NCI-H1105 treated with DMSO at 0.1 percent for 48 hours (cell line): Measurements from ENCODE around the gene PM20D1.
"Not testable (repeated sequence)": the region's sequence is repeated elsewhere in the genome, so short reads cannot be mapped to it uniquely, and the experiment has no call there.

ENCODE experiments used
- DNase-seq: peaks from one replicate; lab custom pipeline; 2025; lab: John Stamatoyannopoulos, UW

The PM20D1 gene, protein sequence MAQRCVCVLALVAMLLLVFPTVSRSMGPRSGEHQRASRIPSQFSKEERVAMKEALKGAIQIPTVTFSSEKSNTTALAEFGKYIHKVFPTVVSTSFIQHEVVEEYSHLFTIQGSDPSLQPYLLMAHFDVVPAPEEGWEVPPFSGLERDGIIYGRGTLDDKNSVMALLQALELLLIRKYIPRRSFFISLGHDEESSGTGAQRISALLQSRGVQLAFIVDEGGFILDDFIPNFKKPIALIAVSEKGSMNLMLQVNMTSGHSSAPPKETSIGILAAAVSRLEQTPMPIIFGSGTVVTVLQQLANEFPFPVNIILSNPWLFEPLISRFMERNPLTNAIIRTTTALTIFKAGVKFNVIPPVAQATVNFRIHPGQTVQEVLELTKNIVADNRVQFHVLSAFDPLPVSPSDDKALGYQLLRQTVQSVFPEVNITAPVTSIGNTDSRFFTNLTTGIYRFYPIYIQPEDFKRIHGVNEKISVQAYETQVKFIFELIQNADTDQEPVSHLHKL

DNA sequence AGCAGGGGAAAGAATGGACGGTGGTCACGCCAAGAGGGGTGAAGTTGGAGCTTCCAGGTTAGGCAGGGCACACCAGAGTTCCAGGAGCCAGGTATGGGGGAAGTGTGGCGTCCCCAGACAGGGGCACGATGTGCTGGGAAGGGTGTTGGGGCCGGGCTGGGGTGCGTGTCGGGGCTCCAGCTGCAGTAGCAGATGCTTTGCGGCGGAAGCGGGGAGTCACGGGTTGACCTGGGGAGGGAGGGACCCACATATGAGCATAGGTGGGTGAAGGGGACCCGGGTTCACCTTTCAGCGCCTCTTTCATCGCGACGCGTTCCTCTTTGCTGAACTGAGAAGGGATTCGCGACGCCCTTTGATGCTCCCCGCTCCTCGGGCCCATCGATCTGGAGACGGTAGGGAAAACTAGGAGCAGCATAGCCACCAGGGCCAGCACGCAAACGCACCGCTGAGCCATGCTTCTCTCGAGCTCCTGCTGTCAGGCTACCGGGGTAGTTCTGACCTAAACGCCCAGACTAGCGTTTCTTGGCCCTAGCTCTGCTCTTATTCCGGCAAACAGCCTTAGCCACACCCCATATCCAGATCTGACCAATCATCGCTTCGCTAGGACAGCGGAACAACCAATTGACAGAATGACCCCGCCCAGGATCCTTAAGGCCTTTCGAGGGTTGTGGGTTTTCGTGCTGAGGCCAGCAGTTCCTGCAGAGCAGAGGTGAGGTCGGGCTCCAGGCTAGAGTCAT is at the start of gene PM20D1:
Gene PM20D1, minus strand, starts transcription at position 514 of the 737 bp plus-strand sequence. Its CDS starts 60 bp downstream, at position 454.
- DNase-seq: no peak

DNA sequence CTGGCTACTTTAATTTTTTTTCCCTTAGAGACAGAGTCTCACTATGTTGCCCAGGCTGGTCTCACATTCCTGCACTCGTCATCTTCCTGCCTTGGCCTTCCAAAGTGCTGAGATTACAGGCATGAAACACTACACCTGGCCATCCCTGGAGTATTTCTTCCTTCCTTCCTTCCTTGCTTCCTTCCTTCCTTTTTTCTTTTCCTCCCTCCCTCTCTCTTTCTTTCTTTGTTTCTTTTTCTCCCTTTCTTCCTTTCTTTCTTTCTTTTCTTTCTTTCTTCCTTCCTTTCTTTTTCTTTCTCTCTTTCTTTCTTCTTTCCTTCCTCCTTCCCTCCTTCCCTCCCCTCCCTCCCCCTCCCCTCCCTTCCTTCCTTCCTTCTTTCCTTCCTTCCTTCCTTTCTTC is 46.4 kb upstream of the PM20D1 start:
- no peak for DNase-seq

DNA sequence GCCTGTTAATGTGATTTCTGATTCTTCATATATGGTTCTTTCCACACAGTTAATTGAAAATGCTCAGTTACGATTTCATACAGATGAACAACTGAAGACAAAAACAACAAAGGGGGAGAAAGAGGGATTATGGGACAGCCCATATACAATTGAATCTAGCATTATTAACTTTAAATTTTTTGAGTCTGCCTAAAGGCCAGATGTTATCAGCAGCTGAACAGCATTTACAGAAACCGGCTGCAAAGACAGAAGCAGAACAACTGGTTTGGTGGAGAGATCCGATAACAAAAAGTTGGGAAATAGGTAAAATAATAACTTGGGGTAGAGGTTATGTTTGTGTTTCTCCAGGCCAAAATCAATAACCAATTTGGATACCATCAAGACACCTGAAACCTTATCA is 44.2 kb upstream of the PM20D1 start:
- DNase-seq: not testable (repeated sequence)

DNA sequence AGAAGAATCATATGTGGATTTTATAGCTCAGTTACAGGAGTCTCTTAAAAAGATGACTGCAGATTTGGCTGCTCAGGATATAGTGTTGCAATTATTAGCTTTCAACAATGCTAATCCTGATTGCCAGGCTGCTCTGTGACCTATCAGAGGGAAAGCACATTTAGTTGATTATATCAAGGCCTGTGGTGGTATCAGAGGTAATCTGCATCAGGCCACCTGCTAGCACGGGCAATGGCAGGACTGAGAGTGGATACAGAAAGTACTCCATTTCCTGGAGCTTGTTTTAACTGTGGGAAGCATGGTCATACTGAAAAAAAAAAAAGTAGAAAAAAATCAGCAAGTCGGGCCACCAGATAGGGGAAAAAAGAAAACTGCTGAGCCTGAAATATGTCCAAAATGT is 42.2 kb upstream of the PM20D1 start:
- not testable (repeated sequence) for DNase-seq

DNA sequence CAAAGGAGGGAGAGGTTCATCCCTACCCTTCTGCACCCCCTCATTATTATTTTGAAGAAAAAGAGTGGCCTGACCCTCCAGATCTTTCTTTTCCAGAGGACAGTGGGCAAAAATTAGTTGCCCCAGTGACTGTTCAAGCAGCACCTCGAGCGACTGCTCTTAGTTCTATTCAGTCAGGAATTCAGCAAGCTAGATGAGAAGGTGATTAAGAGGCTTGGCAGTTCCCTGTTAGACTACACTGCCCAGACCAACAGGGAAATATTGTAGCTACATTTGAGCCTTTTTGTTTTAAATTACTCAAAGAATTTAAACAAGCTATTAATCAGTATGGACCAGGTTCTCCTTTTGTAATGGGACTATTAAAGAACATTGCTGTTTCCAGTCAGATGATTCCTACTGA is 41.5 kb upstream of the PM20D1 start:
- DNase-seq: not testable (repeated sequence)

DNA sequence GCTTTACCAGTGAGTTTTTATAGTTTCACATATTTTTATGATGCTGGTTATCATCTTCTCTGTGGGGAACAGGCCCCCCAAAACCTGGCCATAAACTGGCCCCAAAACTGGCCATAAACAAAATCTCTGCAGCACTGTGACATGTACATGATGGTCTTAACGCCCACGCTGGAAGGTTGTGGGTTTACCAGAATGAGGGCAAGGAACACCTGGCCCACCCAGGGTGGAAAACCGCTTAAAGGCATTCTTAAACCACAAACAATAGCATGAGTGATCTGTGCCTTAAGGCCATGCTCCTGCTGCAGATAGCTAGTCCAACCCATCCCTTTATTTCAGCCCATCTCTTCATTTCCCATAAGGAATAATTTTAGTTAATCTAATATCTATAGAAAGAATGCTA is 40.7 kb upstream of the PM20D1 start:
- DNase-seq: not testable (repeated sequence)

DNA sequence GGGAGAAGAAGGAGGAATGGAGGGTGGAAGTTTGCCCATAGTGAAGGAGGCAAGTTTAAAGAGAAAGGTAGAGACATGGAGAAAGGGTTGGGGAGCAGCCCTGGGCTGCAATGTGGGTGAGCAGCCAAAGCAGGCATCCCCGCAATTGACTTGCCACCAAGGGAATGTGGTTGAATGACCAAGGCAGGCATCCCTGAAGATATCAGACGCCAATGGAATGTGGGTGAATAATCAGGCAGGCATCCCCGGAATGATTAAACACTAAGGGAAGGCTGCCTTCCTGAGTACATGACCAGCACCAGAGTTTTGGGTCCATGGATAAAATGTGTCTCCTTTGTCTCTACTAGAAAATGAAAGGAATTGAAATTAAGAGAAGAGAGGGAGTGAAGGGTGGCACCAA is 39.8 kb upstream of the PM20D1 start:
- DNase-seq: not testable (repeated sequence)

DNA sequence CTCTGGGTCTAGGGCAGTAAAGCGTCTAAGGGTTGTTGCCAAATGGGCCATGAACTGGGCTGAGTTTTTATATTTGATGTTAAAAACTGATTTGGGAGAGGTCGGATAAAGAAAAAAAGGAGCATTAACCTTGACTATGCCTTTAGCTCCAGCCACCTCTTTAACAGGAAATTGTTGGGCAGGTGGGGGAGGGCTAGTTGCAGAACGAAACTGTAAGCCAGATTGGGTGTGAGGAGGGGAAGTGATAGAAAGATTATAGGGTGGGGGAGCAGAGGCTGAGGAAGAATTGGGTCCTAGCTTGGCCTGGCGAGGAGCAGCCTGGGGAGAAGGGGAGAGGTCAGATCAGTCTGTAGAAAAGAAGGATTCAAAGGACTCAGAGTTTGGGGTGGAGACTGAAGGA is 39.1 kb upstream of the PM20D1 start:
- DNase-seq: not testable (repeated sequence)

DNA sequence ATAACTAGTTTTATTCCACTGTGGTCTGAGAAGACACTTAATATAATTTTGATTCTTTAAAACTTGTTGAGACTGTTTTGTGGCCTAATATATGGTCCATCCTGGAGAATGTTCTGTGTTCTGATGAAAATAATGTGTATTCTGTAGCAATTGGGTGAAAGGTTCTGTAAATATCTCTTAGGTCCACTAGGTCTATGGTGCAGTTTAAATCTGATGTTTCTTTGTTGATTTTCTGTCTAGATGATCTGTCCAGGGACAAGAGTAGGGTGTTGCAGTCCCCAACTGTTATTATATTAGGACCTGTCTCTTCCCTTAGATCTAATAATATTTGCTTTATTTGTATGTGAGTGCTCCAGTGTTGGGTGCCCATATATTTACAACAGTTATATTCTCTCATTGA is 33.9 kb upstream of the PM20D1 start:
- DNase-seq: no peak

DNA sequence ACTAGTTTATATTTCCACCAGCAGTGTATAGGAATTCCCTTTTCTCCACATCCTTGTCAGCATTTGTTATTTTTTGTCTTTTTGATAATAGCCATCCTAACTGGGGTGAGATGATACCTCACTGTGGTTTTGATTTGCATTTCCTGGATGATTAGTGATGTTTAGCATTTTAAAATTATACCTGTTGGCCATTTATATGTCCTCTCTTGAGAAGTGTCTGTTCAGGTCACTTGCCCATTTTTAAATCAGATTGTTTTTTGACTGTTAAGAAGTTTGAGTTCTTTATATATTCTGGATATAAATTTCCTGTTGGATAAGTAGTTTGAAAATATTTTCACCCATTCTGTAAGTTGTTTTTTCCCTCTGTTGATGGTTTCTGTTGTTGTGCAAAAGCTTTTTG is 31.0 kb upstream of the PM20D1 start:
- no peak for DNase-seq

DNA sequence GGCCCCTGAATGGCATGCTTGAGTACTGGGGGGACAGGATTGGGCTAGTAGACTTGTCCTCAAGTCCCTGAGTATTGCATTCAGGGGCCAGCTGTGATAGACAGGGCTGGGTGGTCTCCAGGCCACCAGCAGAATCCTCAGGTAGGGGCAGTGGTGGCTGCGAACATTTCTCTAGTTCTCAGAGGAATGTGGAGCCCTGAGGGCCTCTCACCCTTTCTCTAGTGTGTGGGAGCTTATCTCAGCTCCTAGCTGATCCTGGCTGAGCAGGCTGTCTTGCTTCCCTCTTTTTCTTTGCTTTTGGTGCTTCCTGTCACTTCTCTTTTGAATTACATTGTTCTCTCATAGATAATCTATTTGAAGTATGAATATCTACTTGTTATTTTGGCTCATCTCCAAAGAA is 30.0 kb upstream of the PM20D1 start:
- no peak for DNase-seq

DNA sequence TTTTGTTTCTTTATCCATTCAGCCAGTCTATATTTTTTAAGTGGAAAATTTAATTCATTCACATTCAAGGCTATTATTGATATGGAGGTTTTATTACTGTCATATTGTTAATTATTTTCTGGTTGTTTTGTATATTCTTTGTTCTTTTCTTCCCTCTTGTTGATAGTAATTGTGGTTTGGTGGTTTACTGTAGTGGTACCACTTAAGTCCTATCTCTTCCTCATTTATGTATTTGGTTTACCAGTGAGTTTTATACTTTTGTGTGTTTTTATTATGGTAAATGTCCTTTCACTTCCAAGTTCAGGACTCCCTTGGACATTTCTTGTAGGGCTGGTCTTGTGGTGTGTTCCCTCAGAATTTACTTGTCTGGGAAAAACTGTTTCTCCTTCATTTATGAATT is 28.1 kb upstream of the PM20D1 start:
- DNase-seq: no peak

DNA sequence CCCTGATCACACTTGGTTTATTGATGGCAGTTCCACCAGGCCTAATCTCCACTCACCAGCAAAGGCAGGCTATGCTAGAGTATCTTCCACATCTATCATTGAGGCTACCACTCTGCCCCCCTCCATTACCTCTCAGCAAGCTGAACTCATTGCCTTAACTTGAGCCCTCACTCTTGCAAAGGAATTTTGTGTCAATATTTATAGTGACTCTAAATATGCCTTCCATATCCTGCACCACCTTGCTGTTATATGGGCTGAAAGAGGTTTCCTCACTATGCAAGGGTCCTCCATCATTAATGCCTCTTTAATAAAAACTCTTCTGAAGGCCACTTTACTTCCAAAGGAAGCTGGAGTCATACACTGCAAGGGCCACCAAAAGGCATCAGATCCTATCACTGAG is 23.2 kb upstream of the PM20D1 start:
- not testable (repeated sequence) for DNase-seq

DNA sequence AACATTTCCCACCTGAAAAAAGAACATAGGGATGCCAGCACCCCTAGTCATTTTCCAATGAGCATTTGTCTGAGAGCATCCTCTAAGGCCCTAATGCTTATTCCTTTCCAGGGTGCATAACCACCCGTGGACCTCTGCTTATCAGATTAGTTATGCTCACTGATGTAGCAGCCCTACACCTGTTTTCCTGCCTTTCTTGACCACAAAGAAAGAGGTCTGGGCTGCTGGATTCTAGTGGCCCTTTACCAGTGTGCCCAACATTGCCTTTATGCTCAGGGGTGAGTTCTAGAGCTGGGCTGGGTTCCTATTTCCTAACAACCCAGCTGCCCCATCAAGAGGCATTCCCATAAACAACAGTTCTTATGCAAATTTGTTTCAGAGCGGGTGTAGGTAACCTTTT is 20.3 kb upstream of the PM20D1 start:
- no peak for DNase-seq

DNA sequence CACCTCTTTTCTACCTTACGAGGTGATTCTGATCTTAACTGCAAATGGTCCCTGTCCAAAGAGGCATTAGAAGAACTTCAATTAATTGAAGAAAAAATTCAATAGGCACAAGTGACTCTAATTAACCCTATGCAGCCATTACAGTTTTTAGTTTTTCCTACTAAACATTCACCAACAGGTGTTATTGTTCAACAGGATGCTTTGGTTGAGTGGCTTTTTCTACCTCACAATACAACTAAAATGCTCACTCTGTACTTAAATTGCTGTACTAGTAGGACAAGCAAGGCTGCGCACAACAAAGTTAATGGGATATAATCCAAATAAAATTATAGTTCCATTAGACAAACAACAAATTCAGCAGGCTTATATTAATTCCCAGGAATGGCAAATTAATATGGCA is 11.6 kb upstream of the PM20D1 start:
- no peak for DNase-seq

DNA sequence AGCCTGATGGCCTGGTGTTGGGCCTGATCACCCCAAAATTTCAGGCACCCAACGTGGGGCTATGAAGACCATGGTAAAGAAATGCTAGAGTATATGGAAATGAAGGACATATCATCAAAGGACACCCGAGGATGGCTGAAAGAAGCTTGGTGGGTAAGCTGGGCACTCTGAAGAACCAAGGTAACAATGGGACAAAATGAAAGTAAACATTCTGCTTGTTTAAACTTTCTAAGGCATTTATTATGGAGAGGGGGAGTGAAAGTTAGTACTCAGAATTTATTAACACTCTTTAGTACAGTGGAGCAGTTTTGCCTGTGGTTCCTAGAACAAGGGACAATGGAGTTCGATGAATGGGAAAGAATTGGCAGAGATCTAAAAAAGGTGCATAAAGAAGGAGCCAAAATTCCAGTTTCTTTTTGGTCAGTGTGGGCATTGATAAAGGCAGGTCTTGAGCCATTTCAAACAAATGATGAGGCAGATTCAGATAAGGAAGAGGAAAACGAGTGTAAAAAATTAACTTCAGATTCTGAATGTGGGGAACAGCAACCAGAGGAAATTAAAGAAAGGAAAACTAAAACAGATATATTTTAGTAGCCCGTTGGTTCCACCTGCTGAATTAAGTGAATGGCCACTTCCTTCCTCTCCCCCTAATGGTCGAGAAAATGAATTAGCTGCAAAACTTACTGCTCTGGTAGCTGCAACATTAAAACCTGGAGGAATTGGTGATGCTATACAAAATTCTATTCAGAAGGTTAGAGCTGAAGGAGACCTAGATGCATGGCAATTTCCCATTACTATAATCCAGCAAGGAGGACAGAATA is 8.4 kb upstream of the PM20D1 start:
- no peak for DNase-seq

DNA sequence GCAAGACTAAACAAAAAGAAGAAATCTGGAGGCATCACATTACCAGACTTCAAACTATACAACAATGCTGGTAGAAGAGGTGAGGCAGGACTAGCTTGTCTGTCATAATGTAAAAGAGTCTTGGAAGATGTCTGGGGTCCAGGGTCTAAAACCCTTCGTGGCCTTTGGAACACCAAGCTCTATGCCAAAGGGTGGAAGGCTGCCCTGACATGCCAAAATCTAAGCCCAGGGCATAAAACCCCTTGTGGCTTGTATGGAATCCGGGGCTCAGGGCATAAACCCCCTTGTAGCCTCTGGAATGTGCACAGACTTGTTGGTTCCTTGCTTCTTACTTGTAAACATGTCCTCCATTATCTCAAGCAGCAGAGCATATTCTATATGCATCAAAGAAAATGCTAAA is 7.6 kb upstream of the PM20D1 start:
- DNase-seq: not testable (repeated sequence)

DNA sequence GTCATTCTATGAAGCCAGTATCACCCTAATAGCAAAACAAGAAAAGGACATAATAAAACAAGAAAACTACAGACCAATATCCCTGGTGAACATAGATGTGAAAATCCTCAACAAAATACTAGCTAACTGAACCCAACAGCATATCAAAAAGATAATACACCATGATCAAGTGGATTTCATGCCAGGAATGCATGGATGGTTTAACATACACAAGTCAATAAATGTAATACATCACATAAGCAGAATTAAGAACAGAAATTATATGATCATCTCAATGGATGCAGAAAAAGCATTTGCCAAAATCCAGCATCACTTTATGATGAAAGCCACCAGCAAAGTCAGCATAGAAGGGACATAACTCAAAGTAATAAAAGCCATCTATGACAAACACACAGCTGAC is 6.5 kb upstream of the PM20D1 start:
- no peak for DNase-seq

DNA sequence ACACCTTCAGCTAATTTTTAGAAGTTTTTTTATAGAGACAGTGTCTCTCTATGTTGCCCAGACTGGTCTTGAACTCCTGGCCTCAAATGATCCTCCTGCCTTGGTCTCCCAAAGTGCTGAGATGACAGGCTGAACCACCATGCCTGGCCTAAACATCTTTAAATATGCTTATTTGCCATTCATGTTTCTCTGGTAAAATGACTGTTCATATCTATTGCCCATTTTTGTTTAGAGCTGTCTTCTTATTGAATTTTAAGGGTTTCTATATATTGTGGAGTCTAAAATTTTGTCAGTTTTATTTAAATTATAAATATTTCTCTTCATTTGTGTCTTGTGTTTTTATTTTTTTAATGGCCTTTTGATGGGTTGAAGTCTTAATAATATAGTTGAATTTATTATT is 3.0 kb upstream of the PM20D1 start:
- no peak for DNase-seq

DNA sequence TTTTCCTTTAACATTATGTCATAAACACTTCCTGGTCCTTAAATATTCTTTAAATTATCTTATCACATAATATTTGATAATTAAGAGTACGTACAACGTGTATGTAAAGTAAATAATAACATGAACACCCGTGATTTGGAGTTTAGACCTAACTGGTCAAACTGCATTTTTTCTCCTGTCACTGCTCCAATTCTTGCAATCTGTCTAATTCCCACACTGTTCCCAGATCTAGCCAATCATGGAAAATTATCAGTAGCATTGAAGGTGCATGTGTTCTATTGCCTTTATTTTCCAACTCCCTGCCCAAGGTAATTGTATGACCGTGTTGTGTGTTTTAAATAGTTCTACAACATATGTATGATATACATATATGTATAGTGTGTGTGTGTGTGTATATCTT is 2.1 kb upstream of the PM20D1 start:
- no peak for DNase-seq

DNA sequence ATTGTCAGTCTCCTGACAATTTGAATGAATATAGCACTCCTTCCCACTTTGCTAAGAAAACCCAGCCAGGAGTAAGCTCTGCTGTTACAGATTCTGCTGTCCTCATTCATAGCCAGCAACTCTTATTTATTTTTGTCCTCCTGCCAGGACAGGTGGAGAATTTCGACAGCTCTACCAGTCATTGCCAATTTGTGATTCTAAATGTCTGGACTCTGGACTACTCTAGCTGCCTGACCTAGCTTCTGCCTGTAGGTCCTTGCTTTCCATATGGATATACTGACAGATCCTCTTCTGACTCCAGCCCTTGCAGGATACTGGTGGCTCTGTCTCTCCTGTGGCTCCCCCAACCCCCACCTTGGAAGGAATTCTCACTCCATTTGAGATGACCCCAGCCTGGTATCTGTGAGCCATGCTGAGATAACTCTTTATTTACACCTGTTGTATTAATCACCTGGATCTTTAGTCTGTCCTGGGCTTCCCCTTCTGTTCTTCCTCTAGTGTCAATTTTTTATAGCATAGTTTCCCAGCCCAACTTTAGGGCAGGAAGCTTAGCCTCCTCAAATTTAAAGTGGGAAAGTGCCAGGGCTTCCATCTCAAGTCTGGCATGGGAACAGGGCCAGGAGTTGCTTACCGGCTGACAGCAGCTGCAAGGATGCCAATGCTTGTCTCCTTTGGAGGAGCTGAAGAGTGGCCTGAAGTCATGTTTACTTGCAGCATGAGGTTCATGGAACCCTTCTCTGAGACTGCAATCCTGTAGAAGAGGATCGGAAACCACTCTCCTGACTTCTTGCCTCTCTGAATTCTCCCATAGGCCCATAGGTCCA is 6.7 kb downstream of the PM20D1 start:
- no peak for DNase-seq

DNA sequence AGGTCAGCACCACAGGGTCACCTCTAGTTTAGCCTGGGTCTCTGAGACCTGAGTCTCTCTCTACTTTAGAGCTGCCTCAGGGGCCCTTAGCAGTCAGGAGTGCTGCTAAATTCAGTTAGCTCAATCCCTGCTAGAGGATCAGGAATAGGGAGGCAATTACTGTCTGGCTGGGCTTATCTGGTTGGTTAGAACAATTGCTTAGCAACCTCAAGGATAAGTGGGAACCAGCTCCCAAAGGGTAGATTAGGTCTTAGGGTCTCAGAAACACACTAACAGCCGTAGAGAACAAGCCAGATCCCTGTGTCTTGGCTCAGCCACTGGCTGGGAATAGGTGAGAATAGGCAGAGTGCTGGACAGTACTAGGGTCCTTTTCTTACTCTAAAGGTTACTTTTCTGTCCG is 7.7 kb downstream of the PM20D1 start:
- DNase-seq: no peak
